ENCODE data around the gene PNPLA1. TPM values are rescaled to one million over a fixed set of nuclear protein-coding genes. Genes with fewer than 3 reads are reported as not detected.

The PNPLA1 gene
- total and polyA plus RNA-seq, 10 of the 15 experiments (the other 5 are each of a cell fraction or from before 2014, with no cell fraction given) = 0.04 TPM; not detected in 9

- no peak for TF ChIP-seq E2F8 (IDR thresholded peaks at IDR 0.05; ENCODE audit: low read depth, partially characterized antibody)
- no peak for TF ChIP-seq ETV6 (conservative IDR thresholded peaks at IDR 0.05 in 1 of 2, IDR thresholded peaks at IDR 0.05 in 1 of 2; ENCODE audit: borderline replicate concordance in 1 of 2, low read depth in 1 of 2)
- no peak for TF ChIP-seq POLR2AphosphoS5 (IDR thresholded peaks at IDR 0.05; ENCODE audit: low read length)
- no peak for TF ChIP-seq NFYB (IDR thresholded peaks at IDR 0.05; ENCODE audit: insufficient read depth, low read depth, low read length)
- TF ChIP-seq BRCA1 (IDR thresholded peaks at IDR 0.05; ENCODE audit: low read depth, low read length) = no peak
Observed at GRCh38 chr6:36224918-36225461, 44.9 kb upstream of the PNPLA1 start (continued).

- intact Hi-C loops (cut with micrococcal nuclease; ENCODE audit: unreplicated experiment) (no loop called here), in situ Hi-C loops (cut with MboI) (no loop called here)
- WGBS (ENCODE audit: insufficient coverage, insufficient replicate concordance, low lambda C conversion rate, missing lambda C conversion rate) = 83% methylated on average over 4 of the region's 4 CpGs
- no peak overlapping the region for H3K4me3 ChIP-seq
- H3K4me1 ChIP-seq (ENCODE audit: control insufficient read depth, insufficient read depth, low read length) = no peaks in the 10 kb centered on the region
- no peaks in the 10 kb centered on the region for H4K20me1 ChIP-seq (ENCODE audit: control insufficient read depth, insufficient read depth)
- FAIRE-seq (no peak), DNase-seq (ENCODE audit: low read depth, low spot score) (no peak), ATAC-seq (no peak)
- CTCF ChIA-PET = interaction anchor here (1.2 kb wide), 2 partner anchors 55 to 115 kb away, joined by 3 read pairs; no protein-coding TSS in a partner anchor
- BruUV-seq (replicated peaks) = no TSS peak
- no peak overlapping the region for H2AFZ ChIP-seq (ENCODE audit: control insufficient read depth, low read depth, low read length)
- POLR2A ChIA-PET = interaction anchor here (0.5 kb wide), 1 partner anchor 368 kb away, joined by 4 read pairs; no protein-coding TSS in a partner anchor
- H3K27me3 ChIP-seq (replicated peaks in 1 of 2; ENCODE audit: control insufficient read depth in 2 of 2, insufficient read depth in 2 of 2, low read length in 1 of 2) = no peaks in the 10 kb centered on the region
- H3K9ac ChIP-seq (ENCODE audit: control insufficient read depth, insufficient read depth, low read length) = no peak overlapping the region
- H3K79me2 ChIP-seq (ENCODE audit: control insufficient read depth, insufficient read depth, low read length) = no peaks in the 10 kb centered on the region
- SMC1A ChIA-PET (ENCODE audit: uncharacterized antibody, unreplicated experiment) = interaction anchor here (0.6 kb wide), 1 partner anchor 60 kb away, joined by 3 read pairs; no protein-coding TSS in a partner anchor
- RAD21 ChIA-PET (ENCODE audit: unreplicated experiment) = no interaction called here
- H3K4me2 ChIP-seq (ENCODE audit: control insufficient read depth, insufficient read depth) = no peak overlapping the region
- no peak overlapping the region for H3K27ac ChIP-seq (ENCODE audit: control insufficient read depth, insufficient read depth)
- H3K9me3 ChIP-seq (replicated peaks; ENCODE audit: control insufficient read depth, insufficient read depth, low read length) = no peaks in the 10 kb centered on the region
- peaks cover 20 to 27% of the 10 kb centered on the region in 2 experiments; a peak in 3 of 4 replicates for H3K36me3 ChIP-seq (ENCODE audit: control insufficient read depth in 2 of 2, insufficient read depth in 2 of 2, low read length in 1 of 2)
- no peak for TF ChIP-seq REST (IDR thresholded peaks at IDR 0.05; ENCODE audit: low read depth, low read length)
- TF ChIP-seq PAX5 (IDR thresholded peaks at IDR 0.05; ENCODE audit: borderline replicate concordance, low read depth, low read length) = no peak
- TF ChIP-seq ZBTB11 (CRISPR knock-in tag; IDR thresholded peaks at IDR 0.05) = no peak
- TF ChIP-seq ZNF384 (IDR thresholded peaks at IDR 0.05; ENCODE audit: borderline replicate concordance, low read depth, low read length) = no peak
- TF ChIP-seq ZNF207 (IDR thresholded peaks at IDR 0.05; ENCODE audit: borderline replicate concordance) = no peak
Observed at GRCh38 chr6:36226438-36227047, 43.3 kb upstream of the PNPLA1 start.
